Right atrium auricular region (tissue), 2 donors: ENCODE data around the gene ZNF763. TPM values are rescaled to one million over a fixed set of nuclear protein-coding genes. Genes with fewer than 3 reads are reported as not detected.
"Not testable (repeated sequence)": the region's sequence is repeated elsewhere in the genome, so short reads cannot be mapped to it uniquely, and the experiment has no call there.

Source experiments
- DNase-seq: peaks from one replicate; pipeline ENCODE4 v3.0.0-alpha.2; 2019; ENCODE audit warnings: low spot score
- H3K27ac ChIP-seq, 2 donors: fragments of 200-600 bp; sonication (generic); 1 replicate in 1 of 2; 2 replicates in 1 of 2; pipeline ENCODE4 v1.5.1; 2016 to 2019
- H3K27me3 ChIP-seq, 2 donors: fragments of 200-600 bp; sonication (generic); one replicate each; pipeline versions ENCODE4 v1.5.1 to v1.6.0; 2017 to 2019
- H3K36me3 ChIP-seq: fragments of 200-600 bp; sonication (generic); one replicate; pipeline ENCODE4 v1.5.1; 2016
- H3K4me1 ChIP-seq, 2 donors: fragments of 200-600 bp; sonication (generic); one replicate each; pipeline versions ENCODE4 v1.5.1 to v1.6.0; 2017 to 2019
- H3K4me3 ChIP-seq, 2 donors: fragments of 200-600 bp; sonication (generic); 1 replicate in 1 of 2; 2 replicates in 1 of 2; pipeline ENCODE4 v1.5.1; 2017 to 2019; ENCODE audit warnings: mild to moderate bottlenecking in 1 of 2, moderate library complexity in 1 of 2
- H3K9me3 ChIP-seq, 2 donors: fragments of 200-600 bp; sonication (generic); one replicate each; pipeline ENCODE4 v1.5.1; 2019
- CTCF ChIP-seq, 2 donors: fragments of 200-600 bp; sonication (generic); IDR thresholded peaks; one replicate each; pipeline ENCODE4 v1.5.1; 2019; ENCODE audit warnings: antibody characterized with exemption in 2 of 2
- total RNA-seq, 2 donors: library from RNA; depleted of rRNA; stranded (reverse); fragments of >200 nt; gene quantifications; one replicate each; pipeline ENCODE4 v1.1.0, GENCODE V29; 2016

Gene ZNF763
- 1 to 10 TPM; 1.4 to 2.6 TPM for total RNA-seq

- Histone ChIP-seq H3K27ac (peak within 1 kb of the TSS; percentile 90 to 94), H3K36me3 (no peaks in the 10 kb centered on the region), H3K27me3 (no peaks in the 10 kb centered on the region), H3K9me3 (no peaks in the 10 kb centered on the region), H3K4me1 (peaks cover 0 to 14% of the 10 kb centered on the region in 2 donors), H3K4me3 (peak within 1 kb of the TSS; percentile 53 to 71)
- DNase-seq: peak; percentile 97
- peak in 1 of 2 donors; percentile 9 for TF ChIP-seq CTCF (IDR thresholded peaks at IDR 0.05)
Measured at GRCh38 chr19:11964858-11965645, at the start of gene ZNF763. Gene ZNF763, plus strand, starts transcription at chr19:11965040. Its CDS starts 169 bp downstream, at chr19:11965209.

- H3K4me3 ChIP-seq: no peak overlapping the region
- H3K36me3 ChIP-seq: no peaks in the 10 kb centered on the region
- DNase-seq: no peak
- no peak for TF ChIP-seq CTCF (IDR thresholded peaks at IDR 0.05)
- H3K27me3 ChIP-seq: no peaks in the 10 kb centered on the region
- H3K4me1 ChIP-seq: peaks cover 3 to 18% of the 10 kb centered on the region in 2 donors
- no peak overlapping the region for H3K27ac ChIP-seq
- no peaks in the 10 kb centered on the region for H3K9me3 ChIP-seq
Measured at GRCh38 chr19:11921852-11922495, 42.9 kb upstream of the ZNF763 start.

GRCh38 chr19:11924886-11925650 lies 39.8 kb upstream of the ZNF763 start, which contains the start of gene ZNF700:
Gene ZNF700, plus strand, starts transcription at chr19:11925107. Its CDS starts 104 bp downstream, at chr19:11925211.
- TF ChIP-seq CTCF (IDR thresholded peaks at IDR 0.05): no peak
- no peaks in the 10 kb centered on the region for H3K36me3 ChIP-seq

GRCh38 chr19:11925651-11926187 lies 39.1 kb upstream of the ZNF763 start:
- not testable (repeated sequence) for H3K36me3 ChIP-seq, DNase-seq, H3K27me3 ChIP-seq, H3K9me3 ChIP-seq
- Histone ChIP-seq H3K4me1 (peaks cover 3 to 21% of the 10 kb centered on the region in 2 donors), H3K4me3 (peak overlapping the region; percentile 83 to 94), H3K27ac (peak overlapping the region; percentile 87 to 92)

More at GRCh38 chr19:11924886-11925650, 39.8 kb upstream of the ZNF763 start, which contains the start of gene ZNF700:
- Histone ChIP-seq H3K9me3 (no peaks in the 10 kb centered on the region), H3K27me3 (no peaks in the 10 kb centered on the region), H3K4me3 (peak within 1 kb of the TSS; percentile 83 to 94), H3K4me1 (peaks cover 3 to 21% of the 10 kb centered on the region in 2 donors), H3K27ac (peak within 1 kb of the TSS; percentile 87 to 92)
- peak; percentile 95 for DNase-seq

GRCh38 chr19:11927227-11927626 lies 37.6 kb upstream of the ZNF763 start:
- Histone ChIP-seq H3K27ac (no peak overlapping the region), H3K27me3 (no peaks in the 10 kb centered on the region), H3K9me3 (no peaks in the 10 kb centered on the region), H3K36me3 (no peaks in the 10 kb centered on the region), H3K4me3 (no peak overlapping the region), H3K4me1 (peaks cover 3 to 21% of the 10 kb centered on the region in 2 donors)
- TF ChIP-seq CTCF (IDR thresholded peaks at IDR 0.05): no peak
- no peak for DNase-seq
